A673 (cell line): Measurements from ENCODE around the gene GNGT2.

Source experiments
- CTCF ChIP-seq: fragments of 300-800, 200-600 bp; sonication (generic); conservative IDR thresholded peaks from 2 replicates; pipeline ENCODE4 v1.5.1; 2017; ENCODE audit warnings: low read depth, mild to moderate bottlenecking, antibody characterized with exemption, low read length, moderate library complexity, mixed read lengths
- EZH2 ChIP-seq: fragments of 200-600 bp; sonication (generic); IDR thresholded peaks from 2 replicates; pipeline ENCODE4 v1.6.1; 2017; ENCODE audit warnings: borderline replicate concordance, low read depth, mild to moderate bottlenecking, mixed read lengths, antibody characterized with exemption, low read length; ENCODE audit not compliant: poor library complexity, severe bottlenecking

GRCh38 chr17:49214676-49215360, 4.4 kb upstream of the GNGT2 start:
- no peak for TF ChIP-seq CTCF
- TF ChIP-seq EZH2 = no peak
